Calu3 (cell line): Measurements from ENCODE around the gene TBC1D17. TPM values are rescaled to one million over a fixed set of nuclear protein-coding genes. Genes with fewer than 3 reads are reported as not detected.

Experiments used
- BruUV-seq: library from RNA; stranded (reverse); fragments of 400-500 nt; replicated peaks from 2 replicates; lab custom pipeline; 2021; lab: Mats Ljungman, UMichigan
- CTCF ChIA-PET: fragments of 300-600 bp; sonication (Branson Sonifier 250); formaldehyde crosslinking; loops from one replicate; lab custom pipeline; 2022; ENCODE audit warnings: antibody characterized with exemption; lab: Charles Lee
- DNase-seq: peaks from one replicate; pipeline ENCODE4 v3.0.0; 2022
- H3K27ac Mint-ChIP-seq: one replicate; pipeline ENCODE4 v1.8.0; 2022; ENCODE audit warnings: mixed read lengths; ENCODE audit not compliant: unreplicated experiment
- H3K27me3 Mint-ChIP-seq: one replicate; pipeline ENCODE4 v1.8.0; 2022; ENCODE audit warnings: mixed read lengths; ENCODE audit not compliant: unreplicated experiment
- H3K36me3 Mint-ChIP-seq: one replicate; pipeline ENCODE4 v1.8.0; 2022; ENCODE audit warnings: mild to moderate bottlenecking, moderate library complexity, mixed read lengths; ENCODE audit not compliant: insufficient read depth, unreplicated experiment
- H3K4me1 Mint-ChIP-seq: one replicate; pipeline ENCODE4 v1.8.0; 2022; ENCODE audit warnings: mild to moderate bottlenecking, low read depth, mixed read lengths; ENCODE audit not compliant: unreplicated experiment
- H3K4me3 Mint-ChIP-seq: one replicate; pipeline ENCODE4 v1.8.0; 2022; ENCODE audit warnings: mild to moderate bottlenecking, low read depth, moderate library complexity, mixed read lengths; ENCODE audit not compliant: unreplicated experiment
- H3K9me3 Mint-ChIP-seq: one replicate; pipeline ENCODE4 v1.8.0; 2022; ENCODE audit warnings: low read depth, mixed read lengths; ENCODE audit not compliant: unreplicated experiment
- intact Hi-C: fragments of 100-400 bp; cut with micrococcal nuclease; formaldehyde crosslinking; loops from one replicate; pipeline ENCODE4 v1.10.0; 2022; ENCODE audit not compliant: unreplicated experiment
- total RNA-seq: library from RNA; stranded (reverse); gene quantifications from 2 replicates; pipeline ENCODE4 v1.2.3, GENCODE V29; 2022
- TF ChIP-seq, protein P1 (sequence below): fragments of 200-600 bp; IDR thresholded peaks from one replicate; pipeline ENCODE4 v1.8.0; 2022; ENCODE audit warnings: antibody characterized with exemption; ENCODE audit not compliant: unreplicated experiment

The TBC1D17 gene
- total RNA-seq, 1 experiment from 2014 or later = 56.9 TPM

DNA sequence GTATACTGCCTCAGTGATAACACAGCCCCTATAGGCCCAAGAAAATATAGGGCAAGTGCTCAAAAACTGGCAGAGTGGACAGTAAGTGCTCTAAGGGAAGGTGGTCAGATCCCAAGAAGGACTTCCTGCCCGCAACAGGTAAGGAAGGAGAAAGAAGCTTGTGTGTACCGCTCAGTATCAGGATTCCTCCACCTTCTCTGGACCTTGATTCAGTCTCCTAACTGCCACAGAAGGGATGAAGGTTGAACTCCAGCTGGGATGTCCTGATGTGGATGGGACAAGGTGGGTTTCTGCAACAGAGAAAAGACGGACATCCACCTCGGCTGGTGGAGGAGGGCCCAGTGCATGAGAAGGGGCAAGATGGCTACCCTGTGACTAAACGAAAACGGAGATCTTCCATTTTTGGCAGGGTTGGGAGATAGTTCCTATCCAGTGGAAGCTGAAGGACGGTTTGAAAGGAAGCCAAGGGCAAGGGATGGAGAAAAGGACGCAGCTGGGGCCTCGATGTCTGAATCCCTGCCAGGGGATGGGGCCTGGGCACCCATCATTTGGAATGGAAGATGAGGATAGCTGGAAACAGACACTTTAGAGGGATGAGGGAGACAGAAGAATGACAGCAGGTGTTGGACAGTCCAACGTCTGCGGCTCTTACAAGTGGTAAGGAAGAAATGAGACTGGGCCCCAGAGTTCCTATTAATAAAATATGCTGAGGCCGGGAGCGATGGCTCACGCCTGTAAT lies 50.2 kb downstream of the TBC1D17 start:
- CTCF ChIA-PET = interaction anchor here (1.1 to 3.0 kb wide), 3 partner anchors 32 to 196 kb away, joined by 3 to 10 read pairs (median 8); partner anchors contain the start of gene IL4I1
- intact Hi-C loops = no loop called here

DNA sequence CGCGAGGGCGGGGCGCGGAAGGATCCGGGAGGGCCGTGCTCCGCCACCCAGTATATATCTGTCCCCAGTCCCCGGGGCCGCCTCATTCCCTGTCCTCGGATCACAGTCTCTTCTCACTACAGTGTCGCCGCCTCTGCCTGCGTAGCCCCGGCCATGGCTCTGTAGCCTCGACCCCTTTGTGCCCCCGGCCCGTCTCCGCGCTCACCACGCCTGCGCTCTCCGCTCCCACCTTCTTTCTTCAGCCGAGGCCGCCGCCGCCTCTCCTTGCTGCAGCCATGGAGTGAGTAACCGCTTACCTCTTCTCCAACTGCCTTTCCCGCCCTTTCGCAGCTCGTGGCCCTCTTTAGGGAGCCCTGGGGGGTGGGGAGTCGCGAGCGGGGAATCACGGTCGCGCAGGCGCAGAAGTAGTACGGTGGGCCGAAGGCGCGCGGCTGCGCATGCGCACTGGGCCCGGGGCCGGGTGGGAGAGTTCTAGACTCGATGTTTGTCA lies 51.7 kb downstream of the TBC1D17 start, which contains the start of the genes ATF5 and NUP62:
Gene ATF5, plus strand, starts transcription at position 85 of the 490 bp plus-strand sequence. CDS start 1,646 bp downstream, outside the sequence.
Gene NUP62, minus strand, starts transcription at position 384 of the 490 bp plus-strand sequence. CDS start 19,697 bp downstream, outside the sequence.
- Mint-ChIP-seq H3K4me3 (peak within 1 kb of the TSS; percentile 83), H3K36me3 (peaks cover 73% of the 10 kb centered on the region), H3K27ac (peak within 1 kb of the TSS; percentile 87), H3K4me1 (peaks cover 36% of the 10 kb centered on the region), H3K27me3 (no peaks in the 10 kb centered on the region), H3K9me3 (peaks cover 2% of the 10 kb centered on the region)
- peak; percentile 96 for DNase-seq
- intact Hi-C loops = no loop called here
- TSS peak; percentile 82 for BruUV-seq
- TF ChIP-seq, protein P1, sequence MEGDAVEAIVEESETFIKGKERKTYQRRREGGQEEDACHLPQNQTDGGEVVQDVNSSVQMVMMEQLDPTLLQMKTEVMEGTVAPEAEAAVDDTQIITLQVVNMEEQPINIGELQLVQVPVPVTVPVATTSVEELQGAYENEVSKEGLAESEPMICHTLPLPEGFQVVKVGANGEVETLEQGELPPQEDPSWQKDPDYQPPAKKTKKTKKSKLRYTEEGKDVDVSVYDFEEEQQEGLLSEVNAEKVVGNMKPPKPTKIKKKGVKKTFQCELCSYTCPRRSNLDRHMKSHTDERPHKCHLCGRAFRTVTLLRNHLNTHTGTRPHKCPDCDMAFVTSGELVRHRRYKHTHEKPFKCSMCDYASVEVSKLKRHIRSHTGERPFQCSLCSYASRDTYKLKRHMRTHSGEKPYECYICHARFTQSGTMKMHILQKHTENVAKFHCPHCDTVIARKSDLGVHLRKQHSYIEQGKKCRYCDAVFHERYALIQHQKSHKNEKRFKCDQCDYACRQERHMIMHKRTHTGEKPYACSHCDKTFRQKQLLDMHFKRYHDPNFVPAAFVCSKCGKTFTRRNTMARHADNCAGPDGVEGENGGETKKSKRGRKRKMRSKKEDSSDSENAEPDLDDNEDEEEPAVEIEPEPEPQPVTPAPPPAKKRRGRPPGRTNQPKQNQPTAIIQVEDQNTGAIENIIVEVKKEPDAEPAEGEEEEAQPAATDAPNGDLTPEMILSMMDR = no peak
- CTCF ChIA-PET = interaction anchor here (0.6 to 3.0 kb wide), 9 partner anchors 11 to 254 kb away, joined by 3 to 10 read pairs (median 3); no protein-coding TSS in a partner anchor

More for the DNA sequence above, 50.2 kb downstream of the TBC1D17 start:
- H3K4me3 Mint-ChIP-seq = peak overlapping the region; percentile 83
- no TSS peak for BruUV-seq
- no peaks in the 10 kb centered on the region for H3K9me3 Mint-ChIP-seq
- no peak for DNase-seq
- TF ChIP-seq, protein P1 = no peak
- H3K27me3 Mint-ChIP-seq = no peaks in the 10 kb centered on the region
- peaks cover 28% of the 10 kb centered on the region for H3K4me1 Mint-ChIP-seq
- peak overlapping the region; percentile 0 for H3K27ac Mint-ChIP-seq
- H3K36me3 Mint-ChIP-seq = peaks cover 86% of the 10 kb centered on the region

DNA sequence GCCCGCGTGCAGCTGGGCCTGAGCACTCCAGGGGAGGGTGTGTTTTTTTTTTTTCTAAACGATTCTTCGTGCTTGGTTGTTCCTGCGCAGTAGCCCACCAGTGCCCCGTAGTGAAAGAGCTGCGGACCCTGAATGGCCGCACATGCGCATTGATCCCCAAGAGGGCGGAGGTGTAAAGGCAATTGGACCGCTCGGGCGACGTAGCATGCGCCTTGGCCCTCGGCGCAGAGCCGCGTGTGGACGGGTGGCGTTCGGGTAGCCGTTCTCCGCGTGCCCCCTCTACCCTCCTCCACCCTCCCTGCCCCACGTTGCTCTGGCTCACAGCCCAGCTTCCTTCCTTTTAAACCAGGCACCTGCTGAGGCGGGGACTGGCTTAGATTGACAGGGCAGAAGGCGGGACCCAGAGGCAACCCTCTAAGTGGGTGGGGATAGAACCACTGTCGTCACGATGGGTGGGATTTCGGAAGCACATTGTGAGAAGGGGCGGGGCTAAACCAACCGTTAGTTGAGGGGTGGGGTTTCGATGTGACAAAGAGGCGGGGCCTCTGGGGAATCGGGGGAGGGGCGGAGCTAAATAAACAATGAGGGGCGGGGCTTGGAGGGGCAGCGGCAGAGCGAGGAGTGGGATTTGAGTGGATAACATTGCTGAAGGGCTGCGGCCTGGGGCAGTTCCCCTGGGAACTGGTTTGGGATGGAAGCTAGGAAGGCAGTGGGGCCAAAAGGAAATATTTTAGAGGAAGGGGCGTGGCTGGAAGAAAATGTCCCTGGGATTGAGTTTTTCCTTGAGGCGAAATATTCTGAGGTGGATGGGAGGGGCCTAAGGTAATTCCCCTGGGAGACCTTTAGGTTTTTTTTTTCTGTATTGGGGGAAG lies 52.3 kb downstream of the TBC1D17 start:
- BruUV-seq = no TSS peak
- peaks cover 67% of the 10 kb centered on the region for H3K36me3 Mint-ChIP-seq
- TF ChIP-seq, protein P1 = no peak
- peak; percentile 94 for DNase-seq
- peaks cover 36% of the 10 kb centered on the region for H3K4me1 Mint-ChIP-seq
- CTCF ChIA-PET = interaction anchor here (0.5 to 3.0 kb wide), 10 partner anchors 10 to 255 kb away, joined by 3 to 10 read pairs (median 3); no protein-coding TSS in a partner anchor
- no peaks in the 10 kb centered on the region for H3K27me3 Mint-ChIP-seq
- H3K4me3 Mint-ChIP-seq = peak overlapping the region; percentile 83
- peaks cover 2% of the 10 kb centered on the region for H3K9me3 Mint-ChIP-seq
- intact Hi-C loops = no loop called here
- peak overlapping the region; percentile 87 for H3K27ac Mint-ChIP-seq

DNA sequence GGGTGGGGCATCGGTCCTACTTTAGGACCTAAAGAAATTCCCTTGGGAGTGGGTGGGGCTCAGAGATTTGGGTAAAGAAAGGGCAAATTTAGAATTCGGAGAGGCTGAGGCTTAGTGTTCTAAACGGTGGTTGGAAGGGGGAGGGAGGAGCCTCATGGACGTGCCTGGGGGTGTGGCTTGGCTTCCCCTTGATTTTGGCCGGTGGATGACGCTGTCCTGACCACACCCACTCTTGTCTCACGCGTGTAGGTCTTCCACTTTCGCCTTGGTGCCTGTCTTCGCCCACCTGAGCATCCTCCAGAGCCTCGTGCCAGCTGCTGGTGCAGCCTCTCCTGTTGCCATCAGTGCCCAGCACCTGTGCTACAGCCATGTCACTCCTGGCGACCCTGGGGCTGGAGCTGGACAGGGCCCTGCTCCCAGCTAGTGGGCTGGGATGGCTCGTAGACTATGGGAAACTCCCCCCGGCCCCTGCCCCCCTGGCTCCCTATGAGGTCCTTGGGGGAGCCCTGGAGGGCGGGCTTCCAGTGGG lies 53.0 kb downstream of the TBC1D17 start:
- peak overlapping the region; percentile 87 for H3K27ac Mint-ChIP-seq
- H3K27me3 Mint-ChIP-seq = peaks cover 4% of the 10 kb centered on the region
- peak overlapping the region; percentile 83 for H3K4me3 Mint-ChIP-seq
- CTCF ChIA-PET = interaction anchor here (1.0 to 3.0 kb wide), 2 partner anchors 61 to 73 kb away, joined by 3 to 10 read pairs; no protein-coding TSS in a partner anchor
- DNase-seq = no peak
- intact Hi-C loops = no loop called here
- BruUV-seq = no TSS peak
- H3K36me3 Mint-ChIP-seq = peaks cover 60% of the 10 kb centered on the region
- peaks cover 36% of the 10 kb centered on the region for H3K4me1 Mint-ChIP-seq
- H3K9me3 Mint-ChIP-seq = peaks cover 2% of the 10 kb centered on the region
- TF ChIP-seq, protein P1 = no peak
